Bronchus fibroblast of lung (primary cell): ENCODE results near the gene GH2. TPM values are rescaled to one million over a fixed set of nuclear protein-coding genes. Genes with fewer than 3 reads are reported as not detected.

Source experiments
- total RNA-seq: library from RNA; depleted of rRNA; stranded (reverse); fragments of >200 nt; gene quantifications from 2 replicates; pipeline ENCODE4 v1.2.3, GENCODE V29; 2015

Gene GH2
- not detected in 2 replicates for total RNA-seq

GRCh38 chr17:63881935-63882601 is at the start of gene GH2:
Gene GH2 (minus strand): TSS chr17:63881944. CDS start chr17:63881801, 143 bp downstream.

GRCh38 chr17:63918789-63919305 is 37.1 kb upstream of the GH2 start, which contains the start of gene GH1:
Gene GH1 (minus strand): TSS chr17:63918839. CDS start chr17:63918776, 63 bp downstream.

GRCh38 chr17:63911041-63911635 is 29.4 kb upstream of the GH2 start, which contains the start of gene CSHL1:
Gene CSHL1 (minus strand): TSS chr17:63911258. CDS start chr17:63911196, 62 bp downstream.

GRCh38 chr17:63896524-63897354 is 15.0 kb upstream of the GH2 start, which contains the start of gene CSH1:
Gene CSH1 (minus strand): TSS chr17:63896574. CDS start chr17:63896511, 63 bp downstream.

GRCh38 chr17:63873577-63873976 is 8.2 kb downstream of the GH2 start, which contains the start of gene CSH2:
Gene CSH2 (minus strand): TSS chr17:63873677. CDS start chr17:63873614, 63 bp downstream.

GRCh38 chr17:63842540-63843386 is 39.0 kb downstream of the GH2 start, which contains the start of gene SMARCD2:
Gene SMARCD2 (minus strand): TSS chr17:63842685. CDS start chr17:63842674, 11 bp downstream.

Other genes with a start within 250 kb of the GH2 start
- gene LIMD2, start 181.8 kb downstream of the GH2 start, total RNA-seq = 24.4 and 31.3 TPM in 2 replicates
- 18.8 and 22.6 TPM in 2 replicates for gene STRADA, start 140.1 kb downstream of the GH2 start, total RNA-seq
- gene CCDC47, start 108.3 kb downstream of the GH2 start, total RNA-seq = 20.3 and 22.6 TPM in 2 replicates
- 27.9 and 31.2 TPM in 2 replicates for gene DDX42, start 107.8 kb downstream of the GH2 start, total RNA-seq
- 64.2 and 92.2 TPM in 2 replicates for gene PSMC5, start 54.5 kb downstream of the GH2 start, total RNA-seq
- gene FTSJ3, start 54.3 kb downstream of the GH2 start, total RNA-seq = 36.7 and 50.5 TPM in 2 replicates
- 106 and 111 TPM in 2 replicates for gene SMARCD2, start 39.3 kb downstream of the GH2 start, total RNA-seq
- gene CSH2, start 8.3 kb downstream of the GH2 start, total RNA-seq = not detected in 2 replicates
- not detected in 2 replicates for gene CSH1, start 14.6 kb upstream of the GH2 start, total RNA-seq
- gene CSHL1, start 29.3 kb upstream of the GH2 start, total RNA-seq = not detected in 2 replicates
- not detected in 2 replicates for gene GH1, start 36.9 kb upstream of the GH2 start, total RNA-seq
- gene CD79B, start 50.4 kb upstream of the GH2 start, total RNA-seq = not detected in 2 replicates
- under 0.01 and 0.59 TPM in 2 replicates for gene SCN4A, start 91.0 kb upstream of the GH2 start, total RNA-seq
- gene PRR29, start 116.4 kb upstream of the GH2 start, total RNA-seq = 0.30 TPM in 1 of 2 replicates, not detected in the other
- gene ICAM2, start 138.7 kb upstream of the GH2 start, total RNA-seq = 1.3 and 1.8 TPM in 2 replicates
- gene ERN1, start 248.2 kb upstream of the GH2 start, total RNA-seq = 3.5 and 4.8 TPM in 2 replicates